Measurements from ENCODE around the gene DUSP22. TPM values are rescaled to one million over a fixed set of nuclear protein-coding genes. Genes with fewer than 3 reads are reported as not detected.

The DUSP22 gene
- total and polyA plus RNA-seq, 2 of the 8 experiments (the other 6 are each of a cell fraction or from before 2014, with no cell fraction given): 15.5 to 32.4 TPM

DNA sequence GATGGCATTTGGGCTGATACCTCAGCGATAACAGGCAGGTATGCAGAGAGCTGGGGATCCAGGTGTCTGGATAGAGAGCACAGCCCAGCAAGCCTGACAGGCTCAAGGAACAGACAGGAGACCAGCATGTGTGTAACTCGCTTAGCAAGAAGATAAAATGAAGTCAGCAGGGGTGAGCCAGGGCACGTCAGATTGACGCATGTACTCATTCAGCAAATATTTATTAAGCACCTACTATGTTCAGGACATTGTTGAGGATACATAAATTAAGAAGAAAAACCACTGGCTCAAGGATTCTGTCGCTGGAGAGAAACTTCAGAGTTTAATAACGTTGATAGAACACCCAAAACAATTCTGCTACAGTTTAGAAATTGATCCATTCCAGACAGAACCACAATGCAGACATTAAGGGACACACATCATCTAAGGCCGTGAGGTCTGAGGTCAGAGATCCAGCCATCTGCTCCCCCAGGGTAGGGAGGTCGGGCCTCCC, 1.0 kb upstream of the DUSP22 start:
- Histone ChIP-seq H2BK5ac (ENCODE audit: low read depth, low read length) (no peak overlapping the region), H3K9me3 (ENCODE audit: insufficient read depth in 2 of 2, low read depth in 1 of 2, low read length in 1 of 2) (peaks cover 29 to 79% of the 10 kb centered on the region in 2 experiments), H3K23ac (ENCODE audit: insufficient read length) (no peak overlapping the region), H3K4me2 (ENCODE audit: insufficient read depth in 1 of 2, low read depth in 2 of 2, low read length in 2 of 2) (peak overlapping the region; percentile 74 to 94), H2BK120ac (replicated peaks; ENCODE audit: low read depth, low read length) (no peak overlapping the region), H3K56ac (replicated peaks; ENCODE audit: insufficient read length, low read depth, low read length) (peak overlapping the region; percentile 60), H2BK12ac (ENCODE audit: low read depth, low read length) (no peak overlapping the region), H3K4me1 (replicated peaks in 1 of 4; ENCODE audit: control insufficient read depth in 3 of 4, insufficient read depth in 4 of 4, low read length in 3 of 4) (peaks cover 0 to 2% (median 0%) of the 10 kb centered on the region in 4 experiments; a peak in 5 of 7 replicates), H4K20me1 (replicated peaks in 1 of 2; ENCODE audit: control insufficient read depth in 1 of 2, insufficient read depth in 2 of 2, low read length in 2 of 2) (no peaks in the 10 kb centered on the region), H3K79me2 (ENCODE audit: control insufficient read depth in 1 of 2, insufficient read depth in 2 of 2, low read length in 2 of 2) (peaks cover 4 to 14% of the 10 kb centered on the region in 2 experiments; a peak in 1 of 4 replicates), H2AK5ac (ENCODE audit: low read depth, low read length) (no peak overlapping the region), H3K4ac (replicated peaks; ENCODE audit: insufficient read length, low read depth, low read length) (no peak overlapping the region), H3K36me3 (ENCODE audit: control insufficient read depth in 2 of 4, insufficient read depth in 4 of 4, low read length in 3 of 4) (no peaks in the 10 kb centered on the region), H2BK15ac (ENCODE audit: low read length) (no peak overlapping the region), H3K23me2 (ENCODE audit: low read depth, low read length) (peaks cover 13% of the 10 kb centered on the region), H3K79me1 (ENCODE audit: low read depth, low read length) (no peaks in the 10 kb centered on the region), H3K27me3 (replicated peaks in 1 of 4; ENCODE audit: control insufficient read depth in 3 of 4, extremely low read depth in 1 of 4, insufficient read depth in 3 of 4, low read length in 3 of 4) (0 out of 7 replicates have a peak, but pooled peaks cover 0 to 3% (median 0%) of the 10 kb centered on the region in 4 experiments), H3K4me3 (ENCODE audit: extremely low read depth in 1 of 4, insufficient read depth in 2 of 4, low read depth in 3 of 4, low read length in 4 of 4) (peak overlapping the region; percentile 47 to 66 (median 54)), H3K18ac (ENCODE audit: extremely low read depth, low read length) (peak overlapping the region; percentile 64; the same call in 1 of the 2 replicates), H2AFZ (ENCODE audit: low read length) (peak overlapping the region; percentile 76; the same call in 1 of the 2 replicates), H4K5ac (ENCODE audit: insufficient read length, low read depth, low read length) (no peak overlapping the region), H4K8ac (ENCODE audit: extremely low read depth, insufficient read depth, low read length) (0 out of 2 replicates have a peak overlapping the region, but pooled peaks have one; percentile 66), H4K91ac (replicated peaks; ENCODE audit: insufficient read length, low read length) (no peak overlapping the region), H2BK20ac (ENCODE audit: low read length) (no peak overlapping the region), H3K14ac (ENCODE audit: insufficient read length) (no peak overlapping the region), H3K27ac (ENCODE audit: low read depth, low read length) (peak overlapping the region; percentile 43; the same call in 1 of the 2 replicates), H3K9ac (replicated peaks in 1 of 4; ENCODE audit: extremely low read depth in 1 of 4, low read depth in 3 of 4, low read length in 3 of 4) (0 out of 7 replicates have a peak overlapping the region, but pooled peaks of 1 of the 4 experiments have one; percentile 42)
- FAIRE-seq (no peak), DNase-seq (ENCODE audit: low read depth in 1 of 2, low spot score in 2 of 2) (peak in 1 of 2 experiments; percentile 42)
- POLR2A ChIA-PET (ENCODE audit: partially characterized antibody): no interaction called here
- CTCF ChIA-PET (ENCODE audit: partially characterized antibody): interaction anchor here (1.0 kb wide), 1 partner anchor 102 kb away, joined by 3 read pairs; no protein-coding TSS in a partner anchor
- WGBS, 2 experiments (ENCODE audit: extremely low coverage in 1 of 2, insufficient coverage in 1 of 2, insufficient read length in 1 of 2, insufficient replicate concordance in 2 of 2, low coverage in 1 of 2, low lambda C conversion rate in 2 of 2, missing lambda C conversion rate in 1 of 2): 70% methylated on average over 8 of the region's 8 CpGs; no CpG with 5 or more reads in 1 of the 2 experiments
- TF ChIP-seq, protein P1, sequence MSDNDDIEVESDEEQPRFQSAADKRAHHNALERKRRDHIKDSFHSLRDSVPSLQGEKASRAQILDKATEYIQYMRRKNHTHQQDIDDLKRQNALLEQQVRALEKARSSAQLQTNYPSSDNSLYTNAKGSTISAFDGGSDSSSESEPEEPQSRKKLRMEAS (IDR thresholded peaks at IDR 0.05): no peak
- TF ChIP-seq EP300 (IDR thresholded peaks at IDR 0.05; ENCODE audit: borderline replicate concordance in 1 of 2, low read depth in 2 of 2, low read length in 2 of 2) (no peak), CBX5 (IDR thresholded peaks at IDR 0.05; ENCODE audit: low read depth, low read length) (no peak), SP2 (IDR thresholded peaks at IDR 0.05; ENCODE audit: low read length) (no peak), JUN (IDR thresholded peaks at IDR 0.05; ENCODE audit: low read depth, low read length) (no peak), RFX5 (IDR thresholded peaks at IDR 0.05; ENCODE audit: borderline replicate concordance, low read depth, low read length) (no peak), TAF7 (optimal IDR thresholded peaks at IDR 0.05; ENCODE audit: borderline replicate concordance, low read depth, low read length) (no peak), TBP (IDR thresholded peaks at IDR 0.05; ENCODE audit: low read depth, low read length) (no peak), KDM5A (IDR thresholded peaks at IDR 0.05; ENCODE audit: low read length) (no peak), BCL11A (IDR thresholded peaks at IDR 0.05; ENCODE audit: low read depth in 2 of 2, low read length in 2 of 2) (no peak), CBX8 (IDR thresholded peaks at IDR 0.05; ENCODE audit: borderline replicate concordance, low read depth, low read length) (no peak), RAD21 (IDR thresholded peaks at IDR 0.05 in 1 of 2, conservative IDR thresholded peaks at IDR 0.05 in 1 of 2; ENCODE audit: low read depth in 2 of 2, low read length in 2 of 2) (no peak), SIX5 (IDR thresholded peaks at IDR 0.05; ENCODE audit: low read depth, low read length) (no peak)
